Naive thymus-derived CD8-positive, alpha-beta T cell (primary cell): ENCODE data around the gene MAN1A1. TPM values are rescaled to one million over a fixed set of nuclear protein-coding genes. Genes with fewer than 3 reads are reported as not detected.
"Not testable (repeated sequence)": the region's sequence is repeated elsewhere in the genome, so short reads cannot be mapped to it uniquely, and the experiment has no call there.

ENCODE experiments used
- ATAC-seq, 2 donors: fragments of 150-1000 bp; cut with Tn5 transposase in 1 of 2; sonication (Bioruptor Pico), chemical (Tn5 transposase) in 1 of 2; 1 replicate in 1 of 2; 2 replicates in 1 of 2; pipeline ENCODE4 v1.10.0; 2021; ENCODE audit warnings: mild to moderate bottlenecking in 2 of 2, moderate library complexity in 2 of 2
- POLR2A ChIA-PET: fragments of 350-600 bp; sonication (Branson Sonifier 250); formaldehyde crosslinking; loops from one replicate; lab custom pipeline; 2021; ENCODE audit warnings: antibody characterized with exemption; lab: Charles Lee
- DNase-seq, 10 donors: peaks; one replicate each; pipeline versions ENCODE4 v3.0.0 to v3.0.0-alpha.2; 2020 to 2022
- H3K27ac Mint-ChIP-seq, 10 donors: one replicate each; pipeline ENCODE4 v1.8.0; 2020 to 2022; ENCODE audit warnings: mild to moderate bottlenecking in 10 of 10, mixed read lengths in 10 of 10, moderate library complexity in 4 of 10, inconsistent platforms in 1 of 10
- H3K27me3 Mint-ChIP-seq, 5 donors: one replicate each; pipeline ENCODE4 v1.8.0; 2021 to 2022; ENCODE audit warnings: mixed read lengths in 5 of 5
- H3K36me3 Mint-ChIP-seq, 3 donors: one replicate each; pipeline ENCODE4 v1.8.0; 2020 to 2022; ENCODE audit warnings: mixed read lengths in 3 of 3, mild to moderate bottlenecking in 2 of 3, inconsistent platforms in 1 of 3
- H3K4me1 Mint-ChIP-seq, 4 donors: one replicate each; pipeline ENCODE4 v1.8.0; 2021 to 2022; ENCODE audit warnings: mixed read lengths in 4 of 4
- H3K4me3 Mint-ChIP-seq, 10 donors: one replicate each; pipeline ENCODE4 v1.8.0; 2020 to 2022; ENCODE audit warnings: mild to moderate bottlenecking in 10 of 10, mixed read lengths in 10 of 10, moderate library complexity in 6 of 10, inconsistent platforms in 1 of 10
- H3K9me3 Mint-ChIP-seq, 9 donors: one replicate each; pipeline ENCODE4 v1.8.0; 2020 to 2022; ENCODE audit warnings: mixed read lengths in 9 of 9, mild to moderate bottlenecking in 3 of 9, inconsistent platforms in 1 of 9, moderate library complexity in 1 of 9
- polyA plus RNA-seq, 3 donors: library from polyadenylated mRNA; unstranded; fragments of 300-500 nt; fragmentation: Illumina TruSeq; gene quantifications; one replicate each; pipeline ENCODE4 v1.2.3, GENCODE V29; 2021
- total RNA-seq, 8 experiments: library from RNA in 2 of 8; stranded (reverse) in 2 of 8; gene quantifications; one replicate each; pipeline ENCODE4 v1.2.3 and lab custom pipeline; 2021 to 2026

Gene MAN1A1
- total and polyA plus RNA-seq, 5 experiments from 2014 or later: 6.1 to 17.9 (median 8.6) TPM

- H3K4me3 Mint-ChIP-seq: no peak overlapping the region
- H3K36me3 Mint-ChIP-seq: no peaks in the 10 kb centered on the region
- peaks cover 0 to 2% (median 0%) of the 10 kb centered on the region in 4 donors for H3K4me1 Mint-ChIP-seq
- peaks cover 0 to 2% (median 0%) of the 10 kb centered on the region in 5 donors for H3K27me3 Mint-ChIP-seq
- no peak for DNase-seq
- ATAC-seq: no peak
- POLR2A ChIA-PET: no interaction called here
- H3K27ac Mint-ChIP-seq: no peak overlapping the region
- H3K9me3 Mint-ChIP-seq: no peaks in the 10 kb centered on the region
Observed at GRCh38 chr6:119172824-119173223, 176.7 kb downstream of the MAN1A1 start.

- no peak for ATAC-seq
- DNase-seq: no peak
- POLR2A ChIA-PET: no interaction called here
- Mint-ChIP-seq H3K27ac (no peak overlapping the region), H3K27me3 (peaks cover 0 to 2% (median 0%) of the 10 kb centered on the region in 5 donors), H3K36me3 (no peaks in the 10 kb centered on the region), H3K4me3 (no peak overlapping the region), H3K9me3 (no peaks in the 10 kb centered on the region), H3K4me1 (peaks cover 0 to 2% (median 0%) of the 10 kb centered on the region in 4 donors)
Observed at GRCh38 chr6:119171864-119172588, 177.5 kb downstream of the MAN1A1 start.

- H3K27ac Mint-ChIP-seq: no peak overlapping the region
- POLR2A ChIA-PET: no interaction called here
- H3K36me3 Mint-ChIP-seq: no peaks in the 10 kb centered on the region
Observed at GRCh38 chr6:119171088-119171841, 178.3 kb downstream of the MAN1A1 start.

GRCh38 chr6:119170447-119171087 lies 179.0 kb downstream of the MAN1A1 start:
- POLR2A ChIA-PET: no interaction called here
- DNase-seq (no peak), ATAC-seq (no peak)
- no peak overlapping the region for H3K4me3 Mint-ChIP-seq
- H3K27me3 Mint-ChIP-seq: peaks cover 0 to 12% (median 4%) of the 10 kb centered on the region in 5 donors
- H3K27ac Mint-ChIP-seq: no peak overlapping the region
- H3K36me3 Mint-ChIP-seq: no peaks in the 10 kb centered on the region
- H3K9me3 Mint-ChIP-seq: peaks cover 0 to under 1% (median 0%) of the 10 kb centered on the region in 9 donors
- peaks cover 0 to 2% (median 0%) of the 10 kb centered on the region in 4 donors for H3K4me1 Mint-ChIP-seq

More at GRCh38 chr6:119171088-119171841, 178.3 kb downstream of the MAN1A1 start:
- no peak for DNase-seq
- Mint-ChIP-seq H3K9me3 (no peaks in the 10 kb centered on the region), H3K4me3 (no peak overlapping the region), H3K27me3 (peaks cover 0 to 7% (median 2%) of the 10 kb centered on the region in 5 donors), H3K4me1 (peaks cover 0 to 2% (median 0%) of the 10 kb centered on the region in 4 donors)
- no peak for ATAC-seq

- POLR2A ChIA-PET: no interaction called here
- Mint-ChIP-seq H3K27me3 (peaks cover 0 to 13% (median 4%) of the 10 kb centered on the region in 5 donors), H3K27ac (no peak overlapping the region), H3K9me3 (peaks cover 0 to 2% (median 0%) of the 10 kb centered on the region in 9 donors), H3K4me1 (peaks cover 0 to 2% (median 0%) of the 10 kb centered on the region in 4 donors), H3K4me3 (no peak overlapping the region), H3K36me3 (no peaks in the 10 kb centered on the region)
- no peak for DNase-seq
- ATAC-seq: no peak
Observed at GRCh38 chr6:119170103-119170446, 179.5 kb downstream of the MAN1A1 start.

GRCh38 chr6:119169355-119169754 lies 180.2 kb downstream of the MAN1A1 start:
- H3K27me3 Mint-ChIP-seq: peaks cover 0 to 13% (median 4%) of the 10 kb centered on the region in 5 donors
- H3K36me3 Mint-ChIP-seq, POLR2A ChIA-PET, DNase-seq, H3K4me3 Mint-ChIP-seq, H3K4me1 Mint-ChIP-seq, ATAC-seq, H3K27ac Mint-ChIP-seq, H3K9me3 Mint-ChIP-seq: not testable (repeated sequence)

GRCh38 chr6:119166024-119166784 lies 183.4 kb downstream of the MAN1A1 start:
- H3K4me3 Mint-ChIP-seq: no peak overlapping the region
- H3K27me3 Mint-ChIP-seq: peaks cover 3 to 22% (median 6%) of the 10 kb centered on the region in 5 donors
- H3K36me3 Mint-ChIP-seq: no peaks in the 10 kb centered on the region
- H3K4me1 Mint-ChIP-seq: peaks cover 0 to 2% (median 0%) of the 10 kb centered on the region in 4 donors
- POLR2A ChIA-PET: no interaction called here
- ATAC-seq (no peak), DNase-seq (no peak)
- H3K9me3 Mint-ChIP-seq: peaks cover 0 to 4% (median 0%) of the 10 kb centered on the region in 9 donors
- no peak overlapping the region for H3K27ac Mint-ChIP-seq

GRCh38 chr6:119163006-119163405 lies 186.6 kb downstream of the MAN1A1 start:
- H3K9me3 Mint-ChIP-seq: peaks cover 0 to 4% (median 0%) of the 10 kb centered on the region in 9 donors
- no peak overlapping the region for H3K4me3 Mint-ChIP-seq
- peaks cover 0 to 3% (median under 1%) of the 10 kb centered on the region in 4 donors for H3K4me1 Mint-ChIP-seq
- ATAC-seq (no peak), DNase-seq (no peak)
- no peak overlapping the region for H3K27ac Mint-ChIP-seq
- peaks cover 5 to 28% (median 8%) of the 10 kb centered on the region in 5 donors for H3K27me3 Mint-ChIP-seq
- no peaks in the 10 kb centered on the region for H3K36me3 Mint-ChIP-seq
- POLR2A ChIA-PET: no interaction called here

- H3K27ac Mint-ChIP-seq: no peak overlapping the region
- no peaks in the 10 kb centered on the region for H3K36me3 Mint-ChIP-seq
- ATAC-seq (no peak), DNase-seq (no peak)
- H3K9me3 Mint-ChIP-seq: peaks cover 0 to 4% (median 0%) of the 10 kb centered on the region in 9 donors
- H3K27me3 Mint-ChIP-seq: peaks cover 5 to 28% (median 8%) of the 10 kb centered on the region in 5 donors
- POLR2A ChIA-PET: no interaction called here
- no peak overlapping the region for H3K4me3 Mint-ChIP-seq
- peaks cover 0 to 3% (median under 1%) of the 10 kb centered on the region in 4 donors for H3K4me1 Mint-ChIP-seq
Observed at GRCh38 chr6:119162134-119162775, 187.3 kb downstream of the MAN1A1 start.

GRCh38 chr6:119161438-119161837 lies 188.1 kb downstream of the MAN1A1 start:
- Mint-ChIP-seq H3K27me3 (peaks cover 5 to 23% (median 8%) of the 10 kb centered on the region in 5 donors), H3K4me1 (peaks cover 0 to 3% (median under 1%) of the 10 kb centered on the region in 4 donors), H3K4me3 (no peak overlapping the region), H3K36me3 (no peaks in the 10 kb centered on the region), H3K9me3 (peaks cover 0 to 4% (median 0%) of the 10 kb centered on the region in 9 donors), H3K27ac (no peak overlapping the region)
- no peak for ATAC-seq
- DNase-seq: no peak
- POLR2A ChIA-PET: no interaction called here

GRCh38 chr6:119160911-119161310 lies 188.7 kb downstream of the MAN1A1 start:
- no peak overlapping the region for H3K4me3 Mint-ChIP-seq
- ATAC-seq (no peak), DNase-seq (no peak)
- H3K36me3 Mint-ChIP-seq: no peaks in the 10 kb centered on the region
- POLR2A ChIA-PET: no interaction called here
- peaks cover 6 to 20% (median 8%) of the 10 kb centered on the region in 5 donors for H3K27me3 Mint-ChIP-seq
- no peak overlapping the region for H3K27ac Mint-ChIP-seq
- H3K9me3 Mint-ChIP-seq: peaks cover 0 to 4% (median 0%) of the 10 kb centered on the region in 9 donors
- peaks cover 0 to 3% (median under 1%) of the 10 kb centered on the region in 4 donors for H3K4me1 Mint-ChIP-seq
